Measurements from ENCODE around the gene CYP1B1. TPM values are rescaled to one million over a fixed set of nuclear protein-coding genes. Genes with fewer than 3 reads are reported as not detected.
A peak's percentile ranks its signal among the peaks of the same experiment; 100 is the strongest.
"Not testable (repeated sequence)": the region's sequence is repeated elsewhere in the genome, so short reads cannot be mapped to it uniquely, and the experiment has no call there.

The CYP1B1 gene
- polyA plus RNA-seq (ENCODE audit: insufficient read length in 4 of 4) = 100 to 1,000 TPM; 107 to 666 (median 140) TPM

GRCh38 chr2:38075507-38076151, at the start of gene CYP1B1:
Gene CYP1B1, minus strand, starts transcription at chr2:38076151. Its CDS starts 763 bp downstream, at chr2:38075388.
- DNase-seq (ENCODE audit: low read depth in 4 of 4, low spot score in 3 of 4) = no peak

- no peak for DNase-seq (ENCODE audit: low read depth in 4 of 4, low spot score in 3 of 4)
Observed at GRCh38 chr2:38125007-38125406, 49.1 kb upstream of the CYP1B1 start.

- no peak for DNase-seq (ENCODE audit: low read depth in 4 of 4, low spot score in 3 of 4)
Observed at GRCh38 chr2:38123911-38124310, 48.0 kb upstream of the CYP1B1 start.

GRCh38 chr2:38122344-38122743, 46.4 kb upstream of the CYP1B1 start:
- no peak for DNase-seq (ENCODE audit: low read depth in 4 of 4, low spot score in 3 of 4)

- no peak for DNase-seq (ENCODE audit: low read depth in 4 of 4, low spot score in 3 of 4)
Observed at GRCh38 chr2:38121481-38121880, 45.5 kb upstream of the CYP1B1 start.

- no peak for DNase-seq (ENCODE audit: low read depth in 4 of 4, low spot score in 3 of 4)
Observed at GRCh38 chr2:38120829-38121228, 44.9 kb upstream of the CYP1B1 start.

- no peak for DNase-seq (ENCODE audit: low read depth in 4 of 4, low spot score in 3 of 4)
Observed at GRCh38 chr2:38120264-38120592, 44.3 kb upstream of the CYP1B1 start.

- no peak for DNase-seq (ENCODE audit: low read depth in 4 of 4, low spot score in 3 of 4)
Observed at GRCh38 chr2:38116762-38117161, 40.8 kb upstream of the CYP1B1 start.

- peak in 2 of 4 donors; percentile 73 to 80 for DNase-seq (ENCODE audit: low read depth in 4 of 4, low spot score in 3 of 4)
Observed at GRCh38 chr2:38115216-38116032, 39.5 kb upstream of the CYP1B1 start.

- DNase-seq (ENCODE audit: low read depth in 4 of 4, low spot score in 3 of 4) = no peak
Observed at GRCh38 chr2:38113981-38114708, 38.2 kb upstream of the CYP1B1 start.

- no peak for DNase-seq (ENCODE audit: low read depth in 4 of 4, low spot score in 3 of 4)
Observed at GRCh38 chr2:38113051-38113450, 37.1 kb upstream of the CYP1B1 start.

- not testable (repeated sequence) for DNase-seq (ENCODE audit: low read depth in 4 of 4, low spot score in 3 of 4)
Observed at GRCh38 chr2:38111350-38111749, 35.4 kb upstream of the CYP1B1 start.

- DNase-seq (ENCODE audit: low read depth in 4 of 4, low spot score in 3 of 4) = no peak
Observed at GRCh38 chr2:38109732-38110181, 33.8 kb upstream of the CYP1B1 start.

- no peak for DNase-seq (ENCODE audit: low read depth in 4 of 4, low spot score in 3 of 4)
Observed at GRCh38 chr2:38108907-38109731, 33.2 kb upstream of the CYP1B1 start.

- DNase-seq (ENCODE audit: low read depth in 4 of 4, low spot score in 3 of 4) = no peak
Observed at GRCh38 chr2:38107738-38108410, 31.9 kb upstream of the CYP1B1 start.

GRCh38 chr2:38106405-38107094, 30.6 kb upstream of the CYP1B1 start:
- DNase-seq (ENCODE audit: low read depth in 4 of 4, low spot score in 3 of 4) = no peak

GRCh38 chr2:38105922-38106321, 30.0 kb upstream of the CYP1B1 start:
- no peak for DNase-seq (ENCODE audit: low read depth in 4 of 4, low spot score in 3 of 4)

GRCh38 chr2:38104598-38104997, 28.6 kb upstream of the CYP1B1 start:
- DNase-seq (ENCODE audit: low read depth in 4 of 4, low spot score in 3 of 4) = no peak

GRCh38 chr2:38100328-38100727, 24.4 kb upstream of the CYP1B1 start:
- no peak for DNase-seq (ENCODE audit: low read depth in 4 of 4, low spot score in 3 of 4)

Data from left renal pelvis (tissue), 4 donors.